SK-N-SH treated with all-trans-retinoic acid at 6 μM for 48 hours (cell line): ENCODE results near the gene AUTS2.

Experiments
- ATAC-seq: fragments of 200-7000 bp; cut with Tn5 transposase; 3 replicates; pipeline ENCODE4 v1.9.1; 2020; ENCODE audit warnings: mild to moderate bottlenecking, moderate library complexity
- ARNTL ChIP-seq: fragments of 450-650 bp; formaldehyde crosslinking; IDR thresholded peaks from 2 replicates; pipeline ENCODE4 v1.5.0; 2020; ENCODE audit warnings: low read depth, mild to moderate bottlenecking, moderate library complexity, borderline replicate concordance
- BACH2 ChIP-seq: fragments of 250-450 bp; sonication (Bioruptor Pico); IDR thresholded peaks from 2 replicates; pipeline ENCODE4 v1.9.0; 2021; ENCODE audit warnings: mild to moderate bottlenecking, borderline replicate concordance
- CSDC2 ChIP-seq: fragments of 250-450 bp; sonication (Bioruptor Pico); IDR thresholded peaks from 2 replicates; pipeline ENCODE4 v1.5.0; 2020; ENCODE audit warnings: mild to moderate bottlenecking, moderate library complexity
- ESRRG ChIP-seq: fragments of 250-450 bp; sonication (Bioruptor Pico); IDR thresholded peaks from 2 replicates; pipeline ENCODE4 v1.6.1; 2021; ENCODE audit warnings: mild to moderate bottlenecking
- GLIS3 ChIP-seq: fragments of 250-450 bp; sonication (Bioruptor Pico); IDR thresholded peaks from 2 replicates; pipeline ENCODE4 v1.5.0; 2020; ENCODE audit warnings: mild to moderate bottlenecking, moderate library complexity
- OSR1 ChIP-seq: fragments of 250-450 bp; sonication (Bioruptor Pico); IDR thresholded peaks from 2 replicates; pipeline ENCODE4 v1.8.0; 2022; ENCODE audit warnings: moderate library complexity, mild to moderate bottlenecking, inconsistent platforms
- PPARA ChIP-seq: fragments of 250-450 bp; sonication (Bioruptor Pico); IDR thresholded peaks from 2 replicates; pipeline ENCODE4 v1.5.0; 2020; ENCODE audit warnings: mild to moderate bottlenecking, borderline replicate concordance
- RARB ChIP-seq: fragments of 250-450 bp; sonication (Bioruptor Pico); IDR thresholded peaks from 2 replicates; pipeline ENCODE4 v1.8.0; 2021; ENCODE audit warnings: mild to moderate bottlenecking, moderate library complexity
- SNAI2 ChIP-seq: fragments of 250-450 bp; sonication (Bioruptor Pico); IDR thresholded peaks from 2 replicates; pipeline ENCODE4 v1.5.0; 2020; ENCODE audit warnings: mild to moderate bottlenecking, moderate library complexity
- TOX ChIP-seq: fragments of 250-450 bp; sonication (Bioruptor Pico); IDR thresholded peaks from 2 replicates; pipeline ENCODE4 v1.8.0; 2021; ENCODE audit warnings: mild to moderate bottlenecking, moderate library complexity, borderline replicate concordance
- ZFP3 ChIP-seq: fragments of 250-450 bp; sonication (Bioruptor Pico); IDR thresholded peaks from 2 replicates; pipeline ENCODE4 v1.5.0; 2020; ENCODE audit warnings: mild to moderate bottlenecking, moderate library complexity
- ZNF565 ChIP-seq: fragments of 450-650 bp; formaldehyde crosslinking; conservative IDR thresholded peaks from 2 replicates; pipeline ENCODE4 v1.5.0; 2020; ENCODE audit warnings: low read depth, mild to moderate bottlenecking, moderate library complexity
- ZNF70 ChIP-seq: fragments of 450-650 bp; formaldehyde crosslinking; IDR thresholded peaks from 2 replicates; pipeline ENCODE4 v1.5.0; 2020; ENCODE audit warnings: mild to moderate bottlenecking, moderate library complexity
- ZNF8 ChIP-seq: fragments of 450-650 bp; formaldehyde crosslinking; IDR thresholded peaks from 2 replicates; pipeline ENCODE4 v1.5.0; 2020; ENCODE audit warnings: mild to moderate bottlenecking, moderate library complexity
- TF ChIP-seq, protein P1 (sequence below): fragments of 250-450 bp; sonication (Bioruptor Pico); IDR thresholded peaks from 2 replicates; pipeline ENCODE4 v1.5.1; 2020; ENCODE audit warnings: low read depth, mild to moderate bottlenecking, moderate library complexity
- TF ChIP-seq, protein P2 (sequence below): fragments of 250-450 bp; sonication (Bioruptor Pico); IDR thresholded peaks from 2 replicates; pipeline ENCODE4 v1.5.0; 2020; ENCODE audit warnings: mild to moderate bottlenecking, moderate library complexity
- TF ChIP-seq, protein P3 (sequence below): fragments of 250-450 bp; sonication (Bioruptor Pico); IDR thresholded peaks from 2 replicates; pipeline ENCODE4 v1.8.0; 2020; ENCODE audit warnings: mild to moderate bottlenecking, moderate library complexity, borderline replicate concordance
- TF ChIP-seq, protein P4 (sequence below): fragments of 250-450 bp; sonication (Bioruptor Pico); IDR thresholded peaks from 2 replicates; pipeline ENCODE4 v1.8.0; 2021; ENCODE audit warnings: low read depth, mild to moderate bottlenecking, moderate library complexity, borderline replicate concordance
- TF ChIP-seq, protein P5 (sequence below): fragments of 250-450 bp; sonication (Bioruptor Pico); IDR thresholded peaks from 2 replicates; pipeline ENCODE4 v1.5.1; 2021; ENCODE audit warnings: mild to moderate bottlenecking, moderate library complexity

The AUTS2 gene

DNA sequence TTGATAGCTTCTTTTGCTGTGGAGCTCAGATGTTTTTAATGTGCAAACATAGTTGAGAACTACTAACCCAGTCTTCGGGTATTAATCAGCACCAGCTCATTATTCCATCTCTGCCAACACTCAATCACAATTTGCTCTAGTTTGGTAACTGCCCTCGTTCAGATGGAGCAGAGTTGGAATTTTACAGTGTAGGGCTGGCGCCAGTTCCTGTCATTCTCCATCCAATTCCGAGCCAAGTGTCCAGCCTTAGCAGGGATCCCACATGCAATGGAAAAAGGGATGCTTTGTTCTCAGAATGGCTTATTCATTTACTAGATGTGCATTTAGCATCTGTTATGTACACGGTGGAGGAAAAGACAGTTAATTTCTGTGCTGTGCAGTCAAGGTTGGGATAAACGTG lies 1029.2 kb downstream of the AUTS2 start:
- ATAC-seq, result no peak
- TF ChIP-seq GLIS3 (CRISPR knock-in tag) (no peak), ZNF70 (CRISPR knock-in tag) (no peak), ZFP3 (CRISPR knock-in tag) (no peak), SNAI2 (CRISPR knock-in tag) (no peak), ZNF8 (CRISPR knock-in tag) (no peak), PPARA (no peak)
- TF ChIP-seq, protein P1, sequence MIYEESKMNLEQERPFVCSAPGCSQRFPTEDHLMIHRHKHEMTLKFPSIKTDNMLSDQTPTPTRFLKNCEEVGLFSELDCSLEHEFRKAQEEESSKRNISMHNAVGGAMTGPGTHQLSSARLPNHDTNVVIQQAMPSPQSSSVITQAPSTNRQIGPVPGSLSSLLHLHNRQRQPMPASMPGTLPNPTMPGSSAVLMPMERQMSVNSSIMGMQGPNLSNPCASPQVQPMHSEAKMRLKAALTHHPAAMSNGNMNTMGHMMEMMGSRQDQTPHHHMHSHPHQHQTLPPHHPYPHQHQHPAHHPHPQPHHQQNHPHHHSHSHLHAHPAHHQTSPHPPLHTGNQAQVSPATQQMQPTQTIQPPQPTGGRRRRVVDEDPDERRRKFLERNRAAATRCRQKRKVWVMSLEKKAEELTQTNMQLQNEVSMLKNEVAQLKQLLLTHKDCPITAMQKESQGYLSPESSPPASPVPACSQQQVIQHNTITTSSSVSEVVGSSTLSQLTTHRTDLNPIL, result no peak
- TF ChIP-seq, protein P2, sequence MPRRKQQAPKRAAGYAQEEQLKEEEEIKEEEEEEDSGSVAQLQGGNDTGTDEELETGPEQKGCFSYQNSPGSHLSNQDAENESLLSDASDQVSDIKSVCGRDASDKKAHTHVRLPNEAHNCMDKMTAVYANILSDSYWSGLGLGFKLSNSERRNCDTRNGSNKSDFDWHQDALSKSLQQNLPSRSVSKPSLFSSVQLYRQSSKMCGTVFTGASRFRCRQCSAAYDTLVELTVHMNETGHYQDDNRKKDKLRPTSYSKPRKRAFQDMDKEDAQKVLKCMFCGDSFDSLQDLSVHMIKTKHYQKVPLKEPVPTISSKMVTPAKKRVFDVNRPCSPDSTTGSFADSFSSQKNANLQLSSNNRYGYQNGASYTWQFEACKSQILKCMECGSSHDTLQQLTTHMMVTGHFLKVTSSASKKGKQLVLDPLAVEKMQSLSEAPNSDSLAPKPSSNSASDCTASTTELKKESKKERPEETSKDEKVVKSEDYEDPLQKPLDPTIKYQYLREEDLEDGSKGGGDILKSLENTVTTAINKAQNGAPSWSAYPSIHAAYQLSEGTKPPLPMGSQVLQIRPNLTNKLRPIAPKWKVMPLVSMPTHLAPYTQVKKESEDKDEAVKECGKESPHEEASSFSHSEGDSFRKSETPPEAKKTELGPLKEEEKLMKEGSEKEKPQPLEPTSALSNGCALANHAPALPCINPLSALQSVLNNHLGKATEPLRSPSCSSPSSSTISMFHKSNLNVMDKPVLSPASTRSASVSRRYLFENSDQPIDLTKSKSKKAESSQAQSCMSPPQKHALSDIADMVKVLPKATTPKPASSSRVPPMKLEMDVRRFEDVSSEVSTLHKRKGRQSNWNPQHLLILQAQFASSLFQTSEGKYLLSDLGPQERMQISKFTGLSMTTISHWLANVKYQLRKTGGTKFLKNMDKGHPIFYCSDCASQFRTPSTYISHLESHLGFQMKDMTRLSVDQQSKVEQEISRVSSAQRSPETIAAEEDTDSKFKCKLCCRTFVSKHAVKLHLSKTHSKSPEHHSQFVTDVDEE (CRISPR knock-in tag), result no peak
- TF ChIP-seq, protein P3, sequence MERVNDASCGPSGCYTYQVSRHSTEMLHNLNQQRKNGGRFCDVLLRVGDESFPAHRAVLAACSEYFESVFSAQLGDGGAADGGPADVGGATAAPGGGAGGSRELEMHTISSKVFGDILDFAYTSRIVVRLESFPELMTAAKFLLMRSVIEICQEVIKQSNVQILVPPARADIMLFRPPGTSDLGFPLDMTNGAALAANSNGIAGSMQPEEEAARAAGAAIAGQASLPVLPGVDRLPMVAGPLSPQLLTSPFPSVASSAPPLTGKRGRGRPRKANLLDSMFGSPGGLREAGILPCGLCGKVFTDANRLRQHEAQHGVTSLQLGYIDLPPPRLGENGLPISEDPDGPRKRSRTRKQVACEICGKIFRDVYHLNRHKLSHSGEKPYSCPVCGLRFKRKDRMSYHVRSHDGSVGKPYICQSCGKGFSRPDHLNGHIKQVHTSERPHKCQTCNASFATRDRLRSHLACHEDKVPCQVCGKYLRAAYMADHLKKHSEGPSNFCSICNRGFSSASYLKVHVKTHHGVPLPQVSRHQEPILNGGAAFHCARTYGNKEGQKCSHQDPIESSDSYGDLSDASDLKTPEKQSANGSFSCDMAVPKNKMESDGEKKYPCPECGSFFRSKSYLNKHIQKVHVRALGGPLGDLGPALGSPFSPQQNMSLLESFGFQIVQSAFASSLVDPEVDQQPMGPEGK (CRISPR knock-in tag), result no peak
- TF ChIP-seq, all 23 proteins: peak for 0

DNA sequence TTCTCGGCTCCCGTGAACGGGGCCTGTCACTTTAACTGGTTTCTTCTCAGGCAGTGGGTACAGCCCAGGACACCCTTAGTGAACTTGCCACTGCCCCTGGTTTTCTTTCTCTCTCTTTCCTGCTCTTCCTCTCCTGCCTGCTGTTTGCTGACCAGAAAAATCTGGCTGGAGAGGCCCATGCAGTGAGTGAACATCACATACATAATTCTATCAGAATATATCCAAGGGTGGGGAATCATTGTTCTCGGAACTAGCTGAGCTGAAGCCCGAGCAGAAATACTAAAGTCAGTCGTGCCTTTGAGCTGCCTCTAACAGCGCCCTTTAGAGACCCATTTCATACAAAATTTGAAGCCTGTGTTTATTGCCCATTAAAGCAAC lies 1032.2 kb downstream of the AUTS2 start:
- ATAC-seq, result no peak
- TF ChIP-seq ZNF70 (CRISPR knock-in tag) (no peak), BACH2 (CRISPR knock-in tag) (no peak), RARB (no peak), ZNF565 (CRISPR knock-in tag) (no peak), ESRRG (no peak), ZNF8 (CRISPR knock-in tag) (no peak), TOX (CRISPR knock-in tag) (no peak)
- TF ChIP-seq, protein P4, sequence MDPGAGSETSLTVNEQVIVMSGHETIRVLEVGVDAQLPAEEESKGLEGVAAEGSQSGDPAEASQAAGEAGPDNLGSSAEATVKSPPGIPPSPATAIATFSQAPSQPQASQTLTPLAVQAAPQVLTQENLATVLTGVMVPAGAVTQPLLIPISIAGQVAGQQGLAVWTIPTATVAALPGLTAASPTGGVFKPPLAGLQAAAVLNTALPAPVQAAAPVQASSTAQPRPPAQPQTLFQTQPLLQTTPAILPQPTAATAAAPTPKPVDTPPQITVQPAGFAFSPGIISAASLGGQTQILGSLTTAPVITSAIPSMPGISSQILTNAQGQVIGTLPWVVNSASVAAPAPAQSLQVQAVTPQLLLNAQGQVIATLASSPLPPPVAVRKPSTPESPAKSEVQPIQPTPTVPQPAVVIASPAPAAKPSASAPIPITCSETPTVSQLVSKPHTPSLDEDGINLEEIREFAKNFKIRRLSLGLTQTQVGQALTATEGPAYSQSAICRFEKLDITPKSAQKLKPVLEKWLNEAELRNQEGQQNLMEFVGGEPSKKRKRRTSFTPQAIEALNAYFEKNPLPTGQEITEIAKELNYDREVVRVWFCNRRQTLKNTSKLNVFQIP, result no peak

DNA sequence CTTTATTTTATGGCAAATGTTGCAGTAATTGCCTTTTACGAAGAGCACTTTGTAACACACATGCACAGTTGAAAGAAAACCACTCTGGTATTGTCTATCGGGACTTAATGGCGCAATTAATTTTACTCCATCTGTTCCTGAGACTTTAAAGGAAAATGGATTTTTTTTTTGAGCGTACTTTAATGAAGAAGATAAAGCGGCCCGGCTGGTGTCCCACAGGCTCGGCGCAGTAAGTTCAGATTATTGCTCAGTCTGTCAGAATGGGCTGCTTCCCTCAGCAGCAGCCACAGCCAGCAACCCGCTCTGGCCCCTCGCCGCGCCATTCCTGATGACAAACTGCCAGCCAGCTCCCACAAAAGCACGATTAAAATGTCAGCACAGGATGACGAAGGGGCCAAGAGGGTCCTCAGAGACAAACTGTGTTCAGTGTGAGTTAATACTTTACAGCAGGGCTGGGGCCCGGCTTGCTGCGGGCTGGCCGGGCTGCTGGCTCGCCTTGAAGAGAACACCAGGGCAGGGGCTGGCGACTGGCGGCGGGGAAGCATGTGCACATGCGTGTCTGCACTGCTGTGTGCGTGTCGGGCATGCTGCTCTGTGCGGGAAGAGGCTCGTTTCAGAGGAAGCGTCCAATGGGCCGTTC lies 1032.7 kb downstream of the AUTS2 start:
- TF ChIP-seq ZNF8 (CRISPR knock-in tag), result no peak
- TF ChIP-seq RARB, result no peak
- TF ChIP-seq CSDC2, result no peak
- no peak for TF ChIP-seq ESRRG
- no peak for TF ChIP-seq ARNTL (CRISPR knock-in tag)
- TF ChIP-seq, protein P5, sequence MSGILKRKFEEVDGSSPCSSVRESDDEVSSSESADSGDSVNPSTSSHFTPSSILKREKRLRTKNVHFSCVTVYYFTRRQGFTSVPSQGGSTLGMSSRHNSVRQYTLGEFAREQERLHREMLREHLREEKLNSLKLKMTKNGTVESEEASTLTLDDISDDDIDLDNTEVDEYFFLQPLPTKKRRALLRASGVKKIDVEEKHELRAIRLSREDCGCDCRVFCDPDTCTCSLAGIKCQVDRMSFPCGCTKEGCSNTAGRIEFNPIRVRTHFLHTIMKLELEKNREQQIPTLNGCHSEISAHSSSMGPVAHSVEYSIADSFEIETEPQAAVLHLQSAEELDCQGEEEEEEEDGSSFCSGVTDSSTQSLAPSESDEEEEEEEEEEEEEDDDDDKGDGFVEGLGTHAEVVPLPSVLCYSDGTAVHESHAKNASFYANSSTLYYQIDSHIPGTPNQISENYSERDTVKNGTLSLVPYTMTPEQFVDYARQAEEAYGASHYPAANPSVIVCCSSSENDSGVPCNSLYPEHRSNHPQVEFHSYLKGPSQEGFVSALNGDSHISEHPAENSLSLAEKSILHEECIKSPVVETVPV (CRISPR knock-in tag), result no peak
- TF ChIP-seq, protein P3 (CRISPR knock-in tag), result no peak
- no peak for TF ChIP-seq BACH2 (CRISPR knock-in tag)
- TF ChIP-seq, protein P2 (CRISPR knock-in tag), result no peak
- TF ChIP-seq PPARA, result no peak
- TF ChIP-seq OSR1 (CRISPR knock-in tag), result no peak
- no peak for TF ChIP-seq GLIS3 (CRISPR knock-in tag)
- no peak for TF ChIP-seq ZNF565 (CRISPR knock-in tag)
- no peak for TF ChIP-seq TOX (CRISPR knock-in tag)
- no peak for ATAC-seq
